AG04450 (cell line): ENCODE measurements around the gene KRTAP3-1. TPM values are rescaled to one million over a fixed set of nuclear protein-coding genes. Genes with fewer than 3 reads are reported as not detected.

Experiments used
- polyA plus RNA-seq: library from polyadenylated mRNA; depleted of rRNA; stranded (reverse); fragments of >200 nt; gene quantifications from 2 replicates; pipeline ENCODE4 v1.2.3, GENCODE V29; 2011; rRNA removed
- small RNA-seq: library from RNA; depleted of rRNA; stranded (forward); fragments of <200 nt; gene quantifications from one replicate; pipeline ENCODE3, GENCODE V24; 2012; ENCODE audit warnings: low read depth; ENCODE audit not compliant: insufficient read length

KRTAP3-1 gene
- polyA plus RNA-seq, 1 experiment = not detected

Small RNA genes lying within 50 kb of the gene (small RNA-seq; reads per million reads assigned to genes)
- gene KRTAP3-4P = not detected

Other genes with a start within 250 kb of the KRTAP3-1 start
- gene KRT26, start 236.9 kb downstream of the KRTAP3-1 start, polyA plus RNA-seq = not detected in 2 replicates
- gene KRT27, start 226.6 kb downstream of the KRTAP3-1 start, polyA plus RNA-seq = not detected in 2 replicates
- gene KRT28, start 209.2 kb downstream of the KRTAP3-1 start, polyA plus RNA-seq = not detected in 2 replicates
- 35.4 and 35.8 TPM in 2 replicates for gene KRT10, start 186.5 kb downstream of the KRTAP3-1 start, polyA plus RNA-seq
- not detected in 2 replicates for gene KRT12, start 141.9 kb downstream of the KRTAP3-1 start, polyA plus RNA-seq
- not detected in 2 replicates for gene KRT20, start 123.9 kb downstream of the KRTAP3-1 start, polyA plus RNA-seq
- 0.06 TPM in 1 of 2 replicates, not detected in the other for gene KRT23, start 71.5 kb downstream of the KRTAP3-1 start, polyA plus RNA-seq
- gene KRT39, start 42.2 kb downstream of the KRTAP3-1 start, polyA plus RNA-seq = 0.11 TPM in 1 of 2 replicates, not detected in the other
- gene KRT40, start 24.8 kb downstream of the KRTAP3-1 start, polyA plus RNA-seq = not detected in 2 replicates
- gene KRTAP3-3, start 15.0 kb downstream of the KRTAP3-1 start, polyA plus RNA-seq = not detected in 2 replicates
- not detected in 2 replicates for gene KRTAP3-2, start 9.2 kb downstream of the KRTAP3-1 start, polyA plus RNA-seq
- 16.9 and 20.2 TPM in 2 replicates for gene KRTAP1-5, start 18.1 kb upstream of the KRTAP3-1 start, polyA plus RNA-seq
- gene KRTAP1-4, start 21.1 kb upstream of the KRTAP3-1 start, polyA plus RNA-seq = not detected in 2 replicates
- not detected in 2 replicates for gene KRTAP1-3, start 25.7 kb upstream of the KRTAP3-1 start, polyA plus RNA-seq
- gene KRTAP1-1, start 32.3 kb upstream of the KRTAP3-1 start, polyA plus RNA-seq = 0.19 and 0.27 TPM in 2 replicates
- not detected in 2 replicates for gene KRTAP2-1, start 38.2 kb upstream of the KRTAP3-1 start, polyA plus RNA-seq
- gene KRTAP2-2, start 46.1 kb upstream of the KRTAP3-1 start, polyA plus RNA-seq = not detected in 2 replicates
- 1.3 and 2.5 TPM in 2 replicates for gene KRTAP2-3, start 51.0 kb upstream of the KRTAP3-1 start, polyA plus RNA-seq
- gene KRTAP2-4, start 56.8 kb upstream of the KRTAP3-1 start, polyA plus RNA-seq = not detected in 2 replicates
- gene KRTAP4-7, start 75.0 kb upstream of the KRTAP3-1 start, polyA plus RNA-seq = not detected in 2 replicates
- gene KRTAP4-8, start 89.0 kb upstream of the KRTAP3-1 start, polyA plus RNA-seq = not detected in 2 replicates
- gene KRTAP4-16, start 93.1 kb upstream of the KRTAP3-1 start, polyA plus RNA-seq = not detected in 2 replicates
- gene KRTAP4-9, start 96.3 kb upstream of the KRTAP3-1 start, polyA plus RNA-seq = not detected in 2 replicates
- gene KRTAP4-11, start 109.2 kb upstream of the KRTAP3-1 start, polyA plus RNA-seq = not detected in 2 replicates
- not detected in 2 replicates for gene KRTAP4-12, start 115.1 kb upstream of the KRTAP3-1 start, polyA plus RNA-seq
- gene KRTAP4-6, start 131.4 kb upstream of the KRTAP3-1 start, polyA plus RNA-seq = not detected in 2 replicates
- not detected in 2 replicates for gene KRTAP4-5, start 140.7 kb upstream of the KRTAP3-1 start, polyA plus RNA-seq
- gene KRTAP4-4, start 151.6 kb upstream of the KRTAP3-1 start, polyA plus RNA-seq = not detected in 2 replicates
- not detected in 2 replicates for gene KRTAP4-3, start 159.1 kb upstream of the KRTAP3-1 start, polyA plus RNA-seq
- gene KRTAP4-2, start 169.1 kb upstream of the KRTAP3-1 start, polyA plus RNA-seq = not detected in 2 replicates
- gene KRTAP4-1, start 175.8 kb upstream of the KRTAP3-1 start, polyA plus RNA-seq = not detected in 2 replicates
- not detected in 2 replicates for gene KRTAP9-1, start 180.8 kb upstream of the KRTAP3-1 start, polyA plus RNA-seq
- gene KRTAP9-2, start 217.5 kb upstream of the KRTAP3-1 start, polyA plus RNA-seq = not detected in 2 replicates
- gene KRTAP9-3, start 223.3 kb upstream of the KRTAP3-1 start, polyA plus RNA-seq = not detected in 2 replicates
- gene KRTAP9-8, start 228.9 kb upstream of the KRTAP3-1 start, polyA plus RNA-seq = not detected in 2 replicates
- gene KRTAP9-4, start 240.6 kb upstream of the KRTAP3-1 start, polyA plus RNA-seq = not detected in 2 replicates
- gene KRTAP9-9, start 246.3 kb upstream of the KRTAP3-1 start, polyA plus RNA-seq = not detected in 2 replicates